Activated CD4-positive, alpha-beta T cell treated with anti-CD3 and anti-CD28 coated beads for 36 hours (primary cell): ENCODE data around the gene C1QTNF7. TPM values are rescaled to one million over a fixed set of nuclear protein-coding genes. Genes with fewer than 3 reads are reported as not detected.

ENCODE experiments used
- ATAC-seq: fragments of 200-7000 bp; cut with Tn5 transposase; one replicate; pipeline ENCODE4 v1.10.0; 2021; ENCODE audit warnings: mild to moderate bottlenecking, moderate library complexity
- CTCF ChIA-PET: fragments of 350-600 bp; sonication (Branson Sonifier 250); formaldehyde crosslinking; loops from one replicate; lab custom pipeline; 2021; ENCODE audit warnings: antibody characterized with exemption; lab: Charles Lee
- POLR2A ChIA-PET: fragments of 350-600 bp; sonication (Branson Sonifier 250); formaldehyde crosslinking; loops from one replicate; lab custom pipeline; 2021; ENCODE audit warnings: antibody characterized with exemption, inconsistent platforms; lab: Charles Lee
- DNase-seq: peaks from one replicate; pipeline ENCODE4 v3.0.0-alpha.2; 2020
- H3K27ac Mint-ChIP-seq: one replicate; pipeline ENCODE4 v1.8.0; 2021; ENCODE audit warnings: mixed read lengths
- H3K27me3 Mint-ChIP-seq: one replicate; pipeline ENCODE4 v1.8.0; 2021; ENCODE audit warnings: mixed read lengths
- H3K36me3 Mint-ChIP-seq: one replicate; pipeline ENCODE4 v1.8.0; 2021; ENCODE audit warnings: low read depth, mixed read lengths
- H3K4me1 Mint-ChIP-seq: one replicate; pipeline ENCODE4 v1.8.0; 2021; ENCODE audit warnings: mixed read lengths
- H3K4me3 Mint-ChIP-seq: one replicate; pipeline ENCODE4 v1.8.0; 2021; ENCODE audit warnings: mild to moderate bottlenecking, moderate library complexity, mixed read lengths
- H3K9me3 Mint-ChIP-seq: one replicate; pipeline ENCODE4 v1.8.0; 2021; ENCODE audit warnings: low read depth, mixed read lengths
- intact Hi-C, 2 experiments: fragments of 100-400 bp; cut with DNase I in 1 of 2; cut with micrococcal nuclease in 1 of 2; formaldehyde crosslinking; loops; one replicate each; pipeline versions ENCODE4 v1.14.2 to v1.15.1; 2022 to 2024; cut with DNase I, micrococcal nuclease
- total RNA-seq, 2 experiments: library from RNA; stranded (reverse); gene quantifications; one replicate each; pipeline ENCODE4 v1.2.3, GENCODE V29; 2021

Gene C1QTNF7
- total RNA-seq, 2 experiments from 2014 or later: not detected

DNA sequence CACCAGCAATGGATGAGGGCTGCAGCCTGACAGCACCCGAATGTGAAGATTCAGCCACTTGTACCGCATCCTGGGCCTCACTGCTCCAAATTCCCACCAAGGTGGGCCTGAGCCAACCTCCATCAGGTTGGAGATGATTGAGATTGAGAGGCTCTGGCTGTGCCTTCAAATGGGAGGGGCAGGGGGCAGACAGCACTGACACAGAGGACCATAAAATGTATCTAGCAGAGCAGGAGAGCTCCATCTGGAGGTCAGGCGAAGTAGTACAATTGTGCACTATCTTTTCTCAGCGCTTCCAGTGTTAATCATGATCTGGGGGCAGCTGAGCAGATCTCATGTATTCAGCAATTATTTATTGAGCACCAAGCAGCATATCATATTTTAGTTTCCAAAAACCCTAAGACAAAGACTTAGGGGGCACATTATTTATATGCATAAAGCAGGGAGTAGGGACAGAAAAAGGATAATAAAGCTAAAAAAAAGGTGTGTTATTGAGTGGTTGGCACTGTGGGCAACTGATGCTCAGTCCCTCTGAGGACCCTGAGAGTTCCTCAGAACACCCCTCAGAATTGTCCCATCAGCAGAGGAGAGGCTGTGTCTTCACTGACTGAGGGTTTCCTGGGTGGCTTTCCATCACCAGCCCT lies 31.6 kb upstream of the C1QTNF7 start:
- H3K27me3 Mint-ChIP-seq: no peaks in the 10 kb centered on the region
- peaks cover 26% of the 10 kb centered on the region for H3K4me1 Mint-ChIP-seq
- peak; percentile 84 for ATAC-seq
- ChIA-PET CTCF (interaction anchor here (0.5 to 4.1 kb wide), 28 partner anchors 9 to 488 kb away, joined by 3 to 19 read pairs (median 4); no protein-coding TSS in a partner anchor), POLR2A (interaction anchor here (0.6 to 0.7 kb wide), 2 partner anchors 153 to 196 kb away, joined by 3 to 6 read pairs; no protein-coding TSS in a partner anchor)
- H3K27ac Mint-ChIP-seq: no peak overlapping the region
- H3K36me3 Mint-ChIP-seq: no peaks in the 10 kb centered on the region
- H3K4me3 Mint-ChIP-seq: no peak overlapping the region
- intact Hi-C loops: loop anchor here (1.0 to 5.0 kb wide), 6 partner anchors 61 to 165 kb away; no protein-coding TSS in a partner anchor
- no peaks in the 10 kb centered on the region for H3K9me3 Mint-ChIP-seq
- peak; percentile 79 for DNase-seq

GRCh38 chr4:15398001-15398400 lies 29.8 kb upstream of the C1QTNF7 start:
- Mint-ChIP-seq H3K9me3 (no peaks in the 10 kb centered on the region), H3K4me3 (no peak overlapping the region), H3K27ac (no peak overlapping the region), H3K36me3 (no peaks in the 10 kb centered on the region), H3K27me3 (no peaks in the 10 kb centered on the region), H3K4me1 (peaks cover 39% of the 10 kb centered on the region)
- ChIA-PET POLR2A (no interaction called here), CTCF (interaction anchor here (0.5 to 4.1 kb wide), 10 partner anchors 24 to 1189 kb away, joined by 3 to 19 read pairs (median 3); no protein-coding TSS in a partner anchor)
- DNase-seq (no peak), ATAC-seq (no peak)
- intact Hi-C loops: loop anchor here in 1 of 2 experiments (5.0 kb wide), 1 partner anchor 59 kb away; no protein-coding TSS in a partner anchor

DNA sequence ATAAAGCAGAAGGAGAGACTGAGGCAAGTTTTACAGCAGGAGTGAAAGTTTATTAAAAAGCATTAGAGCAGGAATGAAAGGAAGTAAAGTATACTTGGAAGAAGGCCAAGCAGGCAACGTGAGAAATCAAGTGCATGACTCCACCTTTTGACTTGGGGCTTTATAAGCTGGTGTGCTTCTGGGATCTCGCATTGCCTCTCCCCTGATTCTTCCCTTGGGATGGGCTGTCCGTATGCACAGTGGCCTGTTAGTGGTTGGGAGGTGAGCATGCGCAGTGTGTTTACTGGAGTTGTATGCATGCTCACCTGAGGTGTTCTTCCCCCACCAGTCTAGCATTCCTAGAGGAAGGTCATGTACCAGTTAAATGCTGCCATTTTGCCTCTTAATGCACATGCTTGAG lies 29.1 kb upstream of the C1QTNF7 start:
- CTCF ChIA-PET: interaction anchor here (0.7 to 4.1 kb wide), 4 partner anchors 60 to 1782 kb away, joined by 3 to 19 read pairs (median 4); no protein-coding TSS in a partner anchor

GRCh38 chr4:15400226-15400625 lies 27.6 kb upstream of the C1QTNF7 start:
- H3K9me3 Mint-ChIP-seq: no peaks in the 10 kb centered on the region
- CTCF ChIA-PET: interaction anchor here (0.7 to 1.0 kb wide), 3 partner anchors 158 to 264 kb away, joined by 3 read pairs; no protein-coding TSS in a partner anchor
- no peak overlapping the region for H3K4me3 Mint-ChIP-seq
- no peak for ATAC-seq
- DNase-seq: no peak
- peaks cover 43% of the 10 kb centered on the region for H3K4me1 Mint-ChIP-seq
- H3K27ac Mint-ChIP-seq: no peak overlapping the region
- POLR2A ChIA-PET: no interaction called here
- intact Hi-C loops: loop anchor here in 1 of 2 experiments (2.0 to 5.0 kb wide), 2 partner anchors 399 to 1743 kb away; no protein-coding TSS in a partner anchor
- H3K36me3 Mint-ChIP-seq: no peaks in the 10 kb centered on the region
- no peaks in the 10 kb centered on the region for H3K27me3 Mint-ChIP-seq

More for the DNA sequence above, 29.1 kb upstream of the C1QTNF7 start:
- Mint-ChIP-seq H3K4me3 (no peak overlapping the region), H3K27me3 (no peaks in the 10 kb centered on the region), H3K4me1 (peaks cover 43% of the 10 kb centered on the region), H3K36me3 (no peaks in the 10 kb centered on the region), H3K27ac (no peak overlapping the region), H3K9me3 (no peaks in the 10 kb centered on the region)
- POLR2A ChIA-PET: no interaction called here
- DNase-seq: no peak
- ATAC-seq: no peak
- intact Hi-C loops: loop anchor here in 1 of 2 experiments (5.0 kb wide), 1 partner anchor 59 kb away; no protein-coding TSS in a partner anchor

- ChIA-PET POLR2A (no interaction called here), CTCF (interaction anchor here (0.7 to 1.3 kb wide), 10 partner anchors 11 to 263 kb away, joined by 3 to 6 read pairs (median 3); no protein-coding TSS in a partner anchor)
- Mint-ChIP-seq H3K27ac (peak overlapping the region; percentile 95), H3K36me3 (no peaks in the 10 kb centered on the region), H3K27me3 (no peaks in the 10 kb centered on the region), H3K4me1 (peaks cover 46% of the 10 kb centered on the region), H3K4me3 (peak overlapping the region; percentile 52), H3K9me3 (no peaks in the 10 kb centered on the region)
- peak; percentile 71 for ATAC-seq
- intact Hi-C loops: loop anchor here in 1 of 2 experiments (2.0 to 5.0 kb wide), 2 partner anchors 400 to 1744 kb away; no protein-coding TSS in a partner anchor
- peak; percentile 61 for DNase-seq
Observed at GRCh38 chr4:15400981-15401671, 26.7 kb upstream of the C1QTNF7 start.

DNA sequence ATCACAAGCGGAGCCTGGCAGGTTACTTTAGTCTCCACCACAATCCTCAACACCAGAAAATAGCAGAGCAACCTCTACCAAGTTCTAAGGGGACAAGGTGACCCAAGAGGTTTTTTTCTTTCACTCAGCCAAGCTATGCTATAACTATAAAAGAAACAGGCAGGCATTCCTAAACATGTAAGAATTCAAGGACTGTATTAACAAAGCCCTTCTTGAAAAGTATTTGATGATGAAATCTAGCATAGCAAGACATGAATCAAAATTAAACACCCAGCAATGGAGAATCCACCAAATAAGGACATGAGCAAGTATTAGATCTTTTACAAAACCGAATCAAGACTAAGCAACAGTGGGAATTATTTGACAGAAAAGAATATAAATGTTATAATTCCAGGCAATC lies 25.7 kb upstream of the C1QTNF7 start:
- no peaks in the 10 kb centered on the region for H3K9me3 Mint-ChIP-seq
- intact Hi-C loops: loop anchor here in 1 of 2 experiments (5.0 kb wide), 1 partner anchor 1745 kb away; no protein-coding TSS in a partner anchor
- ATAC-seq (no peak), DNase-seq (no peak)
- POLR2A ChIA-PET: no interaction called here
- CTCF ChIA-PET: interaction anchor here (1.0 to 1.3 kb wide), 7 partner anchors 19 to 252 kb away, joined by 3 to 6 read pairs (median 4); no protein-coding TSS in a partner anchor
- H3K4me1 Mint-ChIP-seq: peaks cover 46% of the 10 kb centered on the region
- H3K27me3 Mint-ChIP-seq: no peaks in the 10 kb centered on the region
- H3K27ac Mint-ChIP-seq: peak overlapping the region; percentile 95
- peak overlapping the region; percentile 52 for H3K4me3 Mint-ChIP-seq
- H3K36me3 Mint-ChIP-seq: no peaks in the 10 kb centered on the region

DNA sequence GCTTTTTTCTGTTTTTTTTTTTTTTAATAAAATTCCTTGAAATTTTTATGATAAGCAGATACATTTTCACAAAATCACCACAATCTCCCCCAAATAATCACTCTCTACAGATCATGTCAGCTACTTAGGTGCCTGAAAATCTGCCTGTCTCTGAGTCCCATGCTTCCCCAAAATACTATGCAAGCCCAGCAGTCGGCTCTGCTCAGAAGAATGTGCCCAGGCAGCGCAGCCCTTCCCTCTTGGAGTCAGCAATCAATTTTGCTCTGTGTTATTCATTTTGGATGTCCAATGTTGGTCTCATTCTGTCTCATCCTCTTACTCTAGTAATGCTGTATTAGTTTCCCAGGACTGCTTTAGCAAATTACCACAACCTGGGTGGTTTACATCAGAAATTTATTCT lies 24.9 kb upstream of the C1QTNF7 start:
- intact Hi-C loops: loop anchor here in 1 of 2 experiments (5.0 kb wide), 1 partner anchor 1746 kb away; no protein-coding TSS in a partner anchor
- ChIA-PET POLR2A (no interaction called here), CTCF (interaction anchor here (1.2 kb wide), 1 partner anchor 8 kb away, joined by 3 read pairs; no protein-coding TSS in a partner anchor)
- DNase-seq (no peak), ATAC-seq (no peak)
- H3K9me3 Mint-ChIP-seq: no peaks in the 10 kb centered on the region
- no peak overlapping the region for H3K4me3 Mint-ChIP-seq
- peaks cover 45% of the 10 kb centered on the region for H3K4me1 Mint-ChIP-seq
- no peaks in the 10 kb centered on the region for H3K27me3 Mint-ChIP-seq
- no peaks in the 10 kb centered on the region for H3K36me3 Mint-ChIP-seq
- no peak overlapping the region for H3K27ac Mint-ChIP-seq

DNA sequence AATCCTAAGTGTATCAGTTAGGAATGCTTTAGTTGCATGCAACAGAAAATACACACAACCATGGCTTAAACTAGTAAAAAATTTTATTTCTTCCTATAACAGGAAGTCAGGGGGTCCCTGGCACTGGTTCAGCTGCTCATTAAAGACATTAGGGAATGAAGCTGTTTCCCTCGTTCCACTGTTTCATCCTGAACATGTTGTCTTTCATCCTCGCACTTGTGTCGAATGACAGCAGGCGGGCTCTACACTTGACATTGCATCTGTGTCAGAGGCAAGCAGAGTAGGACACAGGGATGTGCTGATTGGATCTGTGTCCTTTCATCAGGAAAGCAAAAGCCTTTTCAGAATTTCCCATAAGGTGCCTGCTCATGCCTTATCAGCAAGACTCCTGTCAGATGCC lies 22.8 kb upstream of the C1QTNF7 start:
- Mint-ChIP-seq H3K36me3 (no peaks in the 10 kb centered on the region), H3K27me3 (no peaks in the 10 kb centered on the region), H3K4me1 (peaks cover 33% of the 10 kb centered on the region), H3K9me3 (no peaks in the 10 kb centered on the region), H3K27ac (no peak overlapping the region), H3K4me3 (no peak overlapping the region)
- intact Hi-C loops: no loop called here
- ATAC-seq: no peak
- ChIA-PET POLR2A (no interaction called here), CTCF (no interaction called here)
- no peak for DNase-seq

- Mint-ChIP-seq H3K4me3 (peak overlapping the region; percentile 41), H3K9me3 (no peaks in the 10 kb centered on the region), H3K27me3 (no peaks in the 10 kb centered on the region), H3K36me3 (no peaks in the 10 kb centered on the region), H3K27ac (peak overlapping the region; percentile 82), H3K4me1 (peaks cover 44% of the 10 kb centered on the region)
- CTCF ChIA-PET: interaction anchor here (1.0 kb wide), 1 partner anchor 378 kb away, joined by 4 read pairs; no protein-coding TSS in a partner anchor
- DNase-seq (peak; percentile 29), ATAC-seq (peak; percentile 59)
- POLR2A ChIA-PET: no interaction called here
- intact Hi-C loops: no loop called here
Observed at GRCh38 chr4:15410750-15411149, 17.1 kb upstream of the C1QTNF7 start.

DNA sequence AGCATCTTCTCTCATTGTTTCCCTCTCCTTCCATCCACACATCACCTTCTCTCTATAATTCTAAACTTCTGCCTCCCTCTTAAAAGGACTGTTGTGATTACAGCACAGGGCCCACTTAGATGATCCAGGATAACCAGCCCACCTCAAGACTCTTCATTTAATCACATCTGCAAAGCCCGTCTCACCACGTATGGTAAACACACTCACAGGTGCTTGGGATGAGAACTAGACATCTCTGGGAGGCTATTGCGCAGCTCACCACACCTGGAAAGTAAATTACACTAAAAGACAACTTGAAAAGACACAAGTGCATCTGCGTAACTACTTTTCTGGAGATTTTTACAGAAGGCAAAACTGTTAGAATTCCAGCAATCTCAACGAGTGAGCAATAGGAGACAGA lies 15.4 kb upstream of the C1QTNF7 start:
- DNase-seq (no peak), ATAC-seq (no peak)
- Mint-ChIP-seq H3K9me3 (no peaks in the 10 kb centered on the region), H3K27me3 (no peaks in the 10 kb centered on the region), H3K36me3 (no peaks in the 10 kb centered on the region), H3K4me1 (peaks cover 44% of the 10 kb centered on the region), H3K4me3 (no peak overlapping the region), H3K27ac (no peak overlapping the region)
- ChIA-PET POLR2A (no interaction called here), CTCF (no interaction called here)
- intact Hi-C loops: no loop called here

DNA sequence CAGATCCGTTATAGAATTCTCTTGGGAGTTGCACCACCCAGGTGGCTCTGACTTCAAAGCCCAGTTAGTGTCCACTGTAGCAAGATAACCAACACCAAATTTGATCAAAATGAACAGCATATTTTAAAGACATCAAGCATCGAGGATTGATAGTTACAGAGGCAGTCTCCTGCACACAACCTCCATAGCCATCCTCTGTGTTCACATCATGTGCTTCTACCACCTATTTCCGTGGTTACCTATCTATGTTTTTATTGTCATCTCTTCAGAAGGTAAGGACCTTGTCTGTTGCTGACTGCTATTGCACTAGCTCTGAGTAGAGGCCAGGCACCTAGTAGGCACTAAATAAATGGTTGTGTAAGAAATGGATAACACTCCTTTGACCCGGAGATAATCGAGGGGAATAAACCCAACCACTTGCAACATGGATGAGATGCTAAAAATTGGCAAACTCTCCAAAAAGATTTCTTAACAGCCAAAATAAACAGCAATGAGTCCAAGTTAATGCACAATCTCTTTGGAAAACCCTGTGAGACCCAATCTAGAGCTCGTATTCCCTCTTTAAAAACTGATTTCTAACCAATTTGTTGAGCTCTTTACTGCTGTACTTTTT lies 14.7 kb upstream of the C1QTNF7 start:
- CTCF ChIA-PET: interaction anchor here (0.9 kb wide), 1 partner anchor 17 kb away, joined by 3 read pairs; no protein-coding TSS in a partner anchor
- no peak overlapping the region for H3K27ac Mint-ChIP-seq

More for the DNA sequence above, 14.7 kb upstream of the C1QTNF7 start:
- intact Hi-C loops: no loop called here
- H3K4me3 Mint-ChIP-seq: no peak overlapping the region
- H3K9me3 Mint-ChIP-seq: no peaks in the 10 kb centered on the region
- H3K27me3 Mint-ChIP-seq: no peaks in the 10 kb centered on the region
- DNase-seq: no peak
- no peaks in the 10 kb centered on the region for H3K36me3 Mint-ChIP-seq
- ATAC-seq: no peak
- POLR2A ChIA-PET: no interaction called here
- peaks cover 44% of the 10 kb centered on the region for H3K4me1 Mint-ChIP-seq
